Keratinocyte (primary cell): Measurements from ENCODE around the gene NCKAP5. TPM values are rescaled to one million over a fixed set of nuclear protein-coding genes. Genes with fewer than 3 reads are reported as not detected.

Experiments used
- DNase-seq: peaks from one replicate; pipeline ENCODE4 v3.0.0-alpha.2; 2011; ENCODE audit warnings: low read depth, missing footprints, low spot score
- FAIRE-seq: peaks from 2 replicates; lab custom pipeline; 2011; peaks lifted over from hg19 to GRCh38; lab: Jason Lieb, UNC
- H2AFZ ChIP-seq: 2 replicates; pipeline ENCODE4 v1.6.0; 2012; ENCODE audit warnings: low read length, control low read depth, inconsistent platforms; ENCODE audit not compliant: control insufficient read depth
- H3K27ac ChIP-seq: 2 replicates; pipeline ENCODE4 v1.5.1; 2011; ENCODE audit warnings: low read length; ENCODE audit not compliant: control insufficient read depth, insufficient read depth
- H3K27me3 ChIP-seq: 3 replicates; pipeline ENCODE4 v1.6.0; 2011; ENCODE audit warnings: low read length; ENCODE audit not compliant: control insufficient read depth, insufficient read depth; ENCODE audit errors: extremely low read depth
- H3K36me3 ChIP-seq, 2 experiments: 2 replicates in 1 of 2; 3 replicates in 1 of 2; pipeline ENCODE4 v1.5.1; 2011; ENCODE audit warnings: low read length in 2 of 2, mild to moderate bottlenecking in 1 of 2; ENCODE audit not compliant: control insufficient read depth in 2 of 2, insufficient read depth in 2 of 2; ENCODE audit errors: extremely low read depth in 1 of 2
- H3K4me1 ChIP-seq: 3 replicates; pipeline ENCODE4 v1.5.1; 2011; ENCODE audit warnings: low read length; ENCODE audit not compliant: control insufficient read depth, insufficient read depth; ENCODE audit errors: extremely low read depth
- H3K4me2 ChIP-seq: 3 replicates; pipeline ENCODE4 v1.6.0; 2011; ENCODE audit warnings: low read depth, low read length; ENCODE audit not compliant: control insufficient read depth, insufficient read depth; ENCODE audit errors: extremely low read depth
- H3K4me3 ChIP-seq, 3 experiments: fragments of 200-600 bp in 1 of 3; sonication (generic) in 1 of 3; 2 replicates in 2 of 3; 3 replicates in 1 of 3; pipeline ENCODE4 v1.5.1; 2011 to 2016; ENCODE audit warnings: low read length in 3 of 3, mild to moderate bottlenecking in 3 of 3, control low read depth in 2 of 3, inconsistent platforms in 1 of 3, low read depth in 1 of 3, mixed read lengths in 1 of 3, mixed run types in 1 of 3, moderate library complexity in 1 of 3; ENCODE audit not compliant: control insufficient read depth in 2 of 3, insufficient read depth in 2 of 3; ENCODE audit errors: extremely low read depth in 1 of 3
- H3K79me2 ChIP-seq: 2 replicates; pipeline ENCODE4 v1.6.0; 2012; ENCODE audit warnings: low read length; ENCODE audit not compliant: control insufficient read depth, insufficient read depth
- H3K9ac ChIP-seq: 3 replicates; pipeline ENCODE4 v1.6.0; 2011; ENCODE audit warnings: low read length; ENCODE audit not compliant: control insufficient read depth, insufficient read depth; ENCODE audit errors: extremely low read depth
- H3K9me1 ChIP-seq: 3 replicates; pipeline ENCODE4 v1.6.0; 2011; ENCODE audit warnings: low read length; ENCODE audit not compliant: control insufficient read depth, insufficient read depth; ENCODE audit errors: extremely low read depth
- H3K9me3 ChIP-seq: 2 replicates; pipeline ENCODE4 v1.5.1; 2012; ENCODE audit warnings: low read depth, low read length; ENCODE audit not compliant: control insufficient read depth
- H4K20me1 ChIP-seq: 3 replicates; pipeline ENCODE4 v1.6.0; 2011; ENCODE audit warnings: low read length; ENCODE audit not compliant: control insufficient read depth, insufficient read depth; ENCODE audit errors: extremely low read depth
- CTCF ChIP-seq, 3 experiments: IDR thresholded peaks in 1 of 3; conservative IDR thresholded peaks in 1 of 3; optimal IDR thresholded peaks in 1 of 3; 2 replicates in 2 of 3; 3 replicates in 1 of 3; pipeline versions ENCODE3 to v1.5.1; 2011; ENCODE audit warnings: low read length in 3 of 3, mild to moderate bottlenecking in 3 of 3, moderate library complexity in 2 of 3, control low read depth in 1 of 3, inconsistent platforms in 1 of 3; ENCODE audit not compliant: insufficient read depth in 2 of 3; ENCODE audit errors: extremely low read depth in 1 of 3
- EZH2 ChIP-seq: IDR thresholded peaks from one replicate; pipeline ENCODE4 v1.6.1; 2012; ENCODE audit warnings: inconsistent platforms, mild to moderate bottlenecking, low read length, moderate library complexity
- dilution Hi-C: fragments of 300-500 bp; cut with MboI; formaldehyde crosslinking; loops from one replicate; pipeline ENCODE4 v1.7.0; 2020; ENCODE audit warnings: low sequenced_read_pairs; ENCODE audit not compliant: extremely low pct_ligation_motif_present
- polyA plus RNA-seq, 5 experiments: library from polyadenylated mRNA; depleted of rRNA in 3 of 5; stranded (reverse) in 3 of 5; stranded (forward) in 1 of 5; unstranded in 1 of 5; fragments of >200 nt; gene quantifications; 1 replicate in 1 of 5; 2 replicates in 3 of 5; 3 replicates in 1 of 5; pipeline versions ENCODE4 v1.2.1 to v1.2.3, GENCODE V29; 2011 to 2012; ENCODE audit warnings: missing spikeins in 2 of 5, low read depth in 1 of 5, low replicate concordance in 1 of 5

NCKAP5 gene
- polyA plus RNA-seq, 1 donor (not counting 4 experiments of a cell fraction or from before 2014, with no cell fraction given) = 3.6 TPM

- no peak for DNase-seq
- H3K4me2 ChIP-seq = no peak overlapping the region
- H3K4me1 ChIP-seq = no peaks in the 10 kb centered on the region
- no peaks in the 10 kb centered on the region for H3K36me3 ChIP-seq
- no peak overlapping the region for H3K4me3 ChIP-seq
- dilution Hi-C loops = no loop called here
- TF ChIP-seq CTCF (optimal IDR thresholded peaks at IDR 0.05 in 1 of 3, IDR thresholded peaks at IDR 0.05 in 1 of 3, conservative IDR thresholded peaks at IDR 0.05 in 1 of 3; ENCODE audit: extremely low read depth in 1 of 3, insufficient read depth in 2 of 3, low read length in 3 of 3) = no peak
- TF ChIP-seq EZH2 = no peak
- H3K9me3 ChIP-seq = no peaks in the 10 kb centered on the region
- no peak overlapping the region for H3K27ac ChIP-seq
- no peak overlapping the region for H2AFZ ChIP-seq
- H3K9me1 ChIP-seq = no peaks in the 10 kb centered on the region
- no peaks in the 10 kb centered on the region for H3K79me2 ChIP-seq
- H4K20me1 ChIP-seq = no peaks in the 10 kb centered on the region
- no peaks in the 10 kb centered on the region for H3K27me3 ChIP-seq
- no peak for FAIRE-seq
- no peak overlapping the region for H3K9ac ChIP-seq
Observed at GRCh38 chr2:133025004-133025403, 543.3 kb downstream of the NCKAP5 start.

GRCh38 chr2:133012847-133013734, 555.2 kb downstream of the NCKAP5 start:
- H3K27me3 ChIP-seq = no peaks in the 10 kb centered on the region
- no peaks in the 10 kb centered on the region for H3K4me1 ChIP-seq
- no peaks in the 10 kb centered on the region for H3K79me2 ChIP-seq
- TF ChIP-seq CTCF (optimal IDR thresholded peaks at IDR 0.05 in 1 of 3, IDR thresholded peaks at IDR 0.05 in 1 of 3, conservative IDR thresholded peaks at IDR 0.05 in 1 of 3; ENCODE audit: extremely low read depth in 1 of 3, insufficient read depth in 2 of 3, low read length in 3 of 3) = no peak
- TF ChIP-seq EZH2 = no peak
- H3K36me3 ChIP-seq = no peaks in the 10 kb centered on the region
- no peaks in the 10 kb centered on the region for H4K20me1 ChIP-seq
- no peak overlapping the region for H3K27ac ChIP-seq
- H3K4me3 ChIP-seq = no peak overlapping the region
- no peaks in the 10 kb centered on the region for H3K9me3 ChIP-seq
- H2AFZ ChIP-seq = no peak overlapping the region
- no peak overlapping the region for H3K4me2 ChIP-seq
- no peak for FAIRE-seq
- H3K9me1 ChIP-seq = no peaks in the 10 kb centered on the region
- H3K9ac ChIP-seq = no peak overlapping the region
- dilution Hi-C loops = no loop called here
- DNase-seq = no peak
